Astrocyte (in vitro differentiated cells and primary cell): Measurements from ENCODE around the gene NPLOC4.

Experiments
- EZH2 ChIP-seq: IDR thresholded peaks from 2 replicates; pipeline ENCODE4 v1.6.1; 2012; ENCODE audit warnings: mild to moderate bottlenecking, low read length, inconsistent platforms; ENCODE audit not compliant: insufficient read depth
- TF ChIP-seq, protein P1 (sequence below): IDR thresholded peaks from 2 replicates; pipeline ENCODE4 v1.5.1; 2011; ENCODE audit warnings: low read depth, mild to moderate bottlenecking, inconsistent platforms, low read length, moderate library complexity; ENCODE audit not compliant: insufficient read depth

DNA sequence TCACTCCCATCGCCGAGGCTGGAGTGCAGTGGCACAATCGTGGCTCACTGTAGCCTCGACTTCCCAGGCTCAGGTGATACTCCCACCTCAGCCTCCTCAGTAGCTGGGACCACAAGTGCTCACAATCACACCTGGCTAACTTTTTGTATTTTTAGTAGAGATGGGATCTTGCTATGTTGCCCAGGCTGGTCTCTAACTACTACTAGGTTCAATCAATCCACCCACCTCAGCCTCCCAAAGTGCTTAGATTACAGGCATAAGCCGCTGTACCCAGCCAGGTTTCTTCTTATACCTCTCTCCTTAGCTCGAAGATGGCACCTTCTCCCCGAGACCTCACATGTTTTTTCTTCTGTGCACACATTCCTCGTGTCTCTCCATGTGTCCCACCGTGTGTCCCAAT lies 3.1 kb upstream of the NPLOC4 start:
- TF ChIP-seq, protein P1, sequence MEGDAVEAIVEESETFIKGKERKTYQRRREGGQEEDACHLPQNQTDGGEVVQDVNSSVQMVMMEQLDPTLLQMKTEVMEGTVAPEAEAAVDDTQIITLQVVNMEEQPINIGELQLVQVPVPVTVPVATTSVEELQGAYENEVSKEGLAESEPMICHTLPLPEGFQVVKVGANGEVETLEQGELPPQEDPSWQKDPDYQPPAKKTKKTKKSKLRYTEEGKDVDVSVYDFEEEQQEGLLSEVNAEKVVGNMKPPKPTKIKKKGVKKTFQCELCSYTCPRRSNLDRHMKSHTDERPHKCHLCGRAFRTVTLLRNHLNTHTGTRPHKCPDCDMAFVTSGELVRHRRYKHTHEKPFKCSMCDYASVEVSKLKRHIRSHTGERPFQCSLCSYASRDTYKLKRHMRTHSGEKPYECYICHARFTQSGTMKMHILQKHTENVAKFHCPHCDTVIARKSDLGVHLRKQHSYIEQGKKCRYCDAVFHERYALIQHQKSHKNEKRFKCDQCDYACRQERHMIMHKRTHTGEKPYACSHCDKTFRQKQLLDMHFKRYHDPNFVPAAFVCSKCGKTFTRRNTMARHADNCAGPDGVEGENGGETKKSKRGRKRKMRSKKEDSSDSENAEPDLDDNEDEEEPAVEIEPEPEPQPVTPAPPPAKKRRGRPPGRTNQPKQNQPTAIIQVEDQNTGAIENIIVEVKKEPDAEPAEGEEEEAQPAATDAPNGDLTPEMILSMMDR, result no peak
- no peak for TF ChIP-seq EZH2
